Neutrophil (primary cell): ENCODE data around the gene PPFIBP2.
A peak's percentile ranks its signal among the peaks of the same experiment; 100 is the strongest.

Experiments used
- H3K27ac ChIP-seq: fragments of 200-600 bp; sonication (generic); 2 replicates; pipeline ENCODE4 v1.5.1; 2016; ENCODE audit warnings: mild to moderate bottlenecking, moderate library complexity
- H3K27me3 ChIP-seq: fragments of 200-600 bp; sonication (generic); 2 replicates; pipeline ENCODE4 v1.6.0; 2016; ENCODE audit warnings: mild to moderate bottlenecking
- H3K36me3 ChIP-seq: fragments of 200-600 bp; sonication (generic); 2 replicates; pipeline ENCODE4 v1.5.1; 2017
- H3K4me1 ChIP-seq, 2 experiments: fragments of 200-600 bp in 1 of 2; sonication (generic) in 1 of 2; 1 replicate in 1 of 2; 2 replicates in 1 of 2; pipeline versions ENCODE4 v1.5.1 to v1.6.1; 2013 to 2016; ENCODE audit warnings: low read depth in 1 of 2, low read length in 1 of 2, mild to moderate bottlenecking in 1 of 2, moderate library complexity in 1 of 2; ENCODE audit not compliant: control insufficient read depth in 1 of 2, insufficient read depth in 1 of 2
- H3K4me3 ChIP-seq, 2 experiments: fragments of 200-600 bp in 1 of 2; sonication (generic) in 1 of 2; 1 replicate in 1 of 2; 2 replicates in 1 of 2; pipeline ENCODE4 v1.5.1; 2013 to 2016; ENCODE audit warnings: low read depth in 1 of 2, low read length in 1 of 2, mild to moderate bottlenecking in 1 of 2, moderate library complexity in 1 of 2
- H3K9me3 ChIP-seq: fragments of 200-600 bp; sonication (generic); 2 replicates; pipeline ENCODE4 v1.5.1; 2016
- TF ChIP-seq, protein P1 (sequence below): fragments of 200-600 bp; sonication (generic); IDR thresholded peaks from 2 replicates; pipeline ENCODE4 v1.5.1; 2016; ENCODE audit warnings: antibody characterized with exemption

Gene PPFIBP2

DNA sequence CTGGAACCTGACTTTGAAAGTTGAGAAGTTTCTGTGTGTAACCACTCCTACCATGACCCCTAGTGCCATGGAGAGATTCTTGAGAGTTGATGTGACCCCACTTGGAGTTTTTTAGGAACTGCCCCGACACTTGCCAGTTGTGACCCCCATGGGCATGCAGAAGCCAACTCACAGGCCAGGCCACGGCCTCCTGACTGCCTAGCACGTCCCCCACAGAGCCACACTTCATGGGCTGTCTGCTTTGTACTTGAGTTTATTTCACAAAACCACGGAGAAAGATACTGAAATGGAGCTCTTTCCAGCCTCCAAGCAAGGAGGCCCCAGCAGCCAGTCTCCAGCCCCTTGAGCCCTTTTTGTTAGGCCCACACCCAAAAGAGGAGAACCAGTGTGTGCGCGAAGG is 151.1 kb downstream of the PPFIBP2 start:
- Histone ChIP-seq H3K9me3 (no peaks in the 10 kb centered on the region), H3K4me3 (no peak overlapping the region), H3K4me1 (peaks cover 0 to 9% of the 10 kb centered on the region in 2 experiments), H3K27ac (no peak overlapping the region), H3K36me3 (no peaks in the 10 kb centered on the region), H3K27me3 (peaks cover 7% of the 10 kb centered on the region)
- TF ChIP-seq, protein P1, sequence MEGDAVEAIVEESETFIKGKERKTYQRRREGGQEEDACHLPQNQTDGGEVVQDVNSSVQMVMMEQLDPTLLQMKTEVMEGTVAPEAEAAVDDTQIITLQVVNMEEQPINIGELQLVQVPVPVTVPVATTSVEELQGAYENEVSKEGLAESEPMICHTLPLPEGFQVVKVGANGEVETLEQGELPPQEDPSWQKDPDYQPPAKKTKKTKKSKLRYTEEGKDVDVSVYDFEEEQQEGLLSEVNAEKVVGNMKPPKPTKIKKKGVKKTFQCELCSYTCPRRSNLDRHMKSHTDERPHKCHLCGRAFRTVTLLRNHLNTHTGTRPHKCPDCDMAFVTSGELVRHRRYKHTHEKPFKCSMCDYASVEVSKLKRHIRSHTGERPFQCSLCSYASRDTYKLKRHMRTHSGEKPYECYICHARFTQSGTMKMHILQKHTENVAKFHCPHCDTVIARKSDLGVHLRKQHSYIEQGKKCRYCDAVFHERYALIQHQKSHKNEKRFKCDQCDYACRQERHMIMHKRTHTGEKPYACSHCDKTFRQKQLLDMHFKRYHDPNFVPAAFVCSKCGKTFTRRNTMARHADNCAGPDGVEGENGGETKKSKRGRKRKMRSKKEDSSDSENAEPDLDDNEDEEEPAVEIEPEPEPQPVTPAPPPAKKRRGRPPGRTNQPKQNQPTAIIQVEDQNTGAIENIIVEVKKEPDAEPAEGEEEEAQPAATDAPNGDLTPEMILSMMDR = no peak

DNA sequence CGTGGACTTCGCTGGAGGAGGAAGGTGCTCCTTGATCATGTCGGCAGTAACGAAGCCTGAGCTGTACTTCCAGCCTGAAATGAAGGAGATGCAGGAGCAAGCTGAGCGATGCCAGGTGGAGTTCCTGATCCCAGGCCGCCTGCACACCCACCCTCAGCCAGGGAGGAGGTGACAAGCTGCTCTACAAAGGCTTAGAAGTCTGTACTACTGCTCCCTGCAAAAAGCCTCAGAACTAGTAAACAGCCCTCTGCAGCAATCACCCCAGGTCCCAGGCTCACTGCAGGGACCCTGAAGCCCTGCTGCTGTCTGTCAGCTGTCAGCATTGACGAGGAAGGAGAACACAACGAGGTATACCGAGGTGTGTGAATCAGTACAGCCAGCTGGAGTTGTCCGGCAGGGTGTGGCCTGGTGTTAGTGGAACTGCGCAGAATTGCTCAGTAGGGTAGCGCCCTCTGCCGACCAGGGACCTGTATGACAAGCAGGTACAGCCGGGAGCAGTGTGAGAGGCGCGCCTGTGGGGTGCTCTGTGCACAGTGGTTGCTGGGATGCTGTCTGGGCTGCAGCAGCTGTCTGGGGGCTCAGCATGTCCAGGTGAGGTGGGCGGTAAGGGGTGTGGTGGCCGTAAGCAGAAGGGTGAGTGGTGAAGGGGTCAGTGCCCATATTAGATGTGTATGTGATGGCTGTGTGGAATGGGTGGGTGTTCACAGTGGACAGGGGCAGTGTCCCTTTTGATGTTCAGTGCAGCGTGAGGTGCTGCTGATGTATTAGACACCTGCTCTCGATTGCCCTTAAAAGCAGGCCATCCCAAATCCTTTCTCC is 151.9 kb downstream of the PPFIBP2 start:
- Histone ChIP-seq H3K4me3 (no peak overlapping the region), H3K4me1 (peaks cover 0 to 14% of the 10 kb centered on the region in 2 experiments), H3K9me3 (no peaks in the 10 kb centered on the region), H3K36me3 (no peaks in the 10 kb centered on the region), H3K27me3 (peaks cover 7% of the 10 kb centered on the region), H3K27ac (no peak overlapping the region)
- TF ChIP-seq, protein P1 = peak; percentile 77

DNA sequence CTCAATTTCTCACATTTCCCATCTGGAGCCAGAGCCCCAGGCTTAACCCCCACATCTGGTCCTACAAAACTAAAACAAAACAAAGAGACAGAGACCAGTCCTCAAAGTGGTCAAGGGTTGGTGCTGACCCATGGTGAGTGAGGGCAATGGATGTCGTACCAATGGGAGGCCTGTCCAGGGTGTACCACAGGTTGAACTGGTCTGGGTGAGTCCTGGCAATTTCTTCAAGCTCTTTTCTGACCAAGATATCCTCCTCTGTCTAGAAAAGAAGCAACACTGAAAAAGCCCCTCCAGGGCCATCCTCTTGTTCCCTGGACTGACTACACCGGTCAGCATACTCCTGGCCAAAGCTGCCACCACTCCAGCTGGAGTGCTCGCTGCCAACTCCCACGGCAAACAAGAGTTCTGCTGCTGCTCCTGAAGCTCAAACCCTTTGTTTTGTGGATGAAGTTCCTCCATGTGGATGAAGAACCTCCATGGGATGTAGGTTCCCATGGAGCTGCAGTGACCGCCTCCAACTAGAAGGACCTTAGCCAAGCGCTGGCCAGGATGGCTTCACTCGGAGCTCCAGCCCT is 152.6 kb downstream of the PPFIBP2 start:
- no peaks in the 10 kb centered on the region for H3K9me3 ChIP-seq
- TF ChIP-seq, protein P1 = no peak

DNA sequence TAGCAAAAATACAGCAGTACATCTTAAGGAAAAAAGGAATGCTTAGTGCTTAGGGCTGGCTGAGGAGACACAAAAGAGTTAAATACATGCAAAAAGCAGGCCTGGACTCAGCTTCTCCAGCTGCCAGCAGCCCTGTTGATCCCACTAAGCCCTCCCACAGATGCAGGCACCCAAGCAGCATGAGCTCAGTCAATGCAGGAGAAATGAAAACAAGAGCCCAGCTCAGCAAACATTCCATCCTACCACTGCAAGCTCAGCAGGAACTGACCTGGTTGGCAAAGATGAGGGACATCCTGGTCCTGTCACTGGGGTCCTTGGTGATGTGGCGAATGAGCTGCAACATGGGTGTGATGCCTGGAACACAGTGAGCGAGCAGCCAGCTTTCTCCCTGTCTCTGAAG is 153.7 kb downstream of the PPFIBP2 start:
- Histone ChIP-seq H3K4me1 (peaks cover 0 to 26% of the 10 kb centered on the region in 2 experiments), H3K27ac (no peak overlapping the region), H3K36me3 (no peaks in the 10 kb centered on the region), H3K9me3 (no peaks in the 10 kb centered on the region), H3K27me3 (peaks cover 21% of the 10 kb centered on the region), H3K4me3 (no peak overlapping the region)
- TF ChIP-seq, protein P1 = no peak

More for the DNA sequence above, 152.6 kb downstream of the PPFIBP2 start:
- peaks cover 10% of the 10 kb centered on the region for H3K27me3 ChIP-seq
- no peak overlapping the region for H3K4me3 ChIP-seq
- H3K36me3 ChIP-seq = no peaks in the 10 kb centered on the region
- H3K4me1 ChIP-seq = peaks cover 0 to 21% of the 10 kb centered on the region in 2 experiments
- H3K27ac ChIP-seq = no peak overlapping the region

DNA sequence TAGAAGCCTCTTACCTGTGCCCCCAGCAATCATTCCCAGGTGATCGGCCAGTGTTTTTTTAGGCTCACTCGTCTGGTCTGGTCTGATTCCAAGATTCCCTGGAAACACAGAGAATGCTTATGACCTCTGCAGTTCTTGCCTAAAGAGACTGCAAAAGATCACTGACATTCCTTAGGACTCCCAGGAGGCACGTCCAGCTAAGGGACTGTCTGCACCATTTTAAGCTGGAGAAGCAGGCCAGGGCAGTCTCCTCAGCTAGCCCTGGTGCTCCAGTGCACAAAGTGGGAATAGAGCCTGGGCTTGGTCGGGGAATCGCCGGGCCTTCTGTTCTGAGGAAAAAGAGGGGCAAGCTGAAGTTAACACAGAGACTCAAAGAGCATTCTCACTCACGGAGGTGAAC is 154.7 kb downstream of the PPFIBP2 start:
- TF ChIP-seq, protein P1 = no peak
- Histone ChIP-seq H3K36me3 (no peaks in the 10 kb centered on the region), H3K4me1 (peaks cover 0 to 34% of the 10 kb centered on the region in 2 experiments), H3K27me3 (peaks cover 31% of the 10 kb centered on the region), H3K27ac (no peak overlapping the region), H3K9me3 (no peaks in the 10 kb centered on the region), H3K4me3 (no peak overlapping the region)
